DOHH2 (cell line): Measurements from ENCODE around the gene PYGB.

Experiments
- CTCF ChIP-seq: fragments of 200-600 bp; sonication (generic); IDR thresholded peaks from one replicate; pipeline ENCODE4 v1.5.1; 2014; ENCODE audit warnings: antibody characterized with exemption, mild to moderate bottlenecking, low read depth, low read length; ENCODE audit not compliant: poor library complexity, severe bottlenecking
- EZH2phosphoT487 ChIP-seq: fragments of 200-600 bp; sonication (generic); IDR thresholded peaks from 2 replicates; pipeline ENCODE4 v1.6.1; 2017; ENCODE audit warnings: borderline replicate concordance, mild to moderate bottlenecking, antibody characterized with exemption, low read length, moderate library complexity, mixed read lengths

DNA sequence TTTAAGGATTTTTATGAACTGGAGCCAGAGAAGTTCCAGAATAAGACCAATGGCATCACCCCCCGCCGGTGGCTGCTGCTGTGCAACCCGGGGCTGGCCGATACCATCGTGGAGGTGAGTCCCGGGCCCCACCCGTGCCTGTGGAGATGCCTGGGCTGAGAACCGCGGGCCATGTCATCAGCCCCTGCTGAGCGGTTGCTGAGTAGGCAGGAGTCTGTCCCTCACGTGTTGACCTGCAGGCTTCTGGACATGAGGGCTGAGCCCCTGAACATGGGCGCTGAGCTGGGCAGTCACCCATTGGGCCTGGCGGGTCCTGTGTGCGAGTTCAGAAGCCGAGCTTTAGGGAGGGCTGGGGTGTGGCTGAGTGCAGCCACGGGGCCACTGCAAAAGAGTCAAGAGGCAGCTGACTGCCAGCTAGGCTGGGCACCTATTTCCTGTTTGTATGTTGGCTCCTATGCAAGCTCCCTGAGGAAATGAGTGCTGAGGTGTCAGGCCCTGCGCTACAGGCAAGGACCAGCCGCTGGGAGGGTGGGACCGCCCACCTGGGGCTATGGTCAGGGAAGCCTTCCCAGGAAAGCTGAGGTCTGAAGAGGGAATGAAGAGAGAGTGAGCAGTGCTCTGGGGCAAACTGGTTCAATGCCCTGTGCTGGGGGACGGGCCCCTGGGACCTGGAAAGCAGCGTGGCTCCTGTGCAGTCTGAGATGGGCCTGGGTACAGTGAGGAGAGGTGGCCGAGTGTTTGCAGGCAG lies 34.3 kb downstream of the PYGB start:
- TF ChIP-seq CTCF, result no peak
- TF ChIP-seq EZH2phosphoT487, result no peak
